ENCODE measurements around the gene ASPG.

GRCh38 chr14:104099096-104100041, 13.9 kb downstream of the ASPG start:
- TF ChIP-seq CTCF (IDR thresholded peaks at IDR 0.05) = no peak
- TF ChIP-seq STAT6 (CRISPR knock-in tag; conservative IDR thresholded peaks at IDR 0.05; ENCODE audit: low read depth) = no peak
- no peak for TF ChIP-seq MAX (CRISPR knock-in tag; IDR thresholded peaks at IDR 0.05)
